K562 (cell line): ENCODE data around the gene BCL2L1.

Experiments used
- DMBX1 ChIP-seq: fragments of 250-450 bp; sonication (Bioruptor Pico); IDR thresholded peaks from 2 replicates; pipeline ENCODE4 v1.8.0; 2022; ENCODE audit warnings: inconsistent platforms, mild to moderate bottlenecking, moderate library complexity, borderline replicate concordance
- MYC ChIP-seq, 2 experiments: fragments of 250-450 bp in 1 of 2; sonication (Bioruptor Pico) in 1 of 2; IDR thresholded peaks; 2 replicates each; pipeline versions ENCODE4 v1.5.1 to v1.6.1; 2012 to 2021; ENCODE audit warnings: low read depth in 2 of 2, borderline replicate concordance in 1 of 2, improper control_type of control experiment in 1 of 2, low read length in 1 of 2, mild to moderate bottlenecking in 1 of 2, moderate library complexity in 1 of 2
- ZNF347 ChIP-seq: fragments of 450-650 bp; formaldehyde crosslinking; IDR thresholded peaks from 2 replicates; pipeline ENCODE4 v1.4.0; 2020; ENCODE audit warnings: low read depth, mild to moderate bottlenecking, moderate library complexity

DNA sequence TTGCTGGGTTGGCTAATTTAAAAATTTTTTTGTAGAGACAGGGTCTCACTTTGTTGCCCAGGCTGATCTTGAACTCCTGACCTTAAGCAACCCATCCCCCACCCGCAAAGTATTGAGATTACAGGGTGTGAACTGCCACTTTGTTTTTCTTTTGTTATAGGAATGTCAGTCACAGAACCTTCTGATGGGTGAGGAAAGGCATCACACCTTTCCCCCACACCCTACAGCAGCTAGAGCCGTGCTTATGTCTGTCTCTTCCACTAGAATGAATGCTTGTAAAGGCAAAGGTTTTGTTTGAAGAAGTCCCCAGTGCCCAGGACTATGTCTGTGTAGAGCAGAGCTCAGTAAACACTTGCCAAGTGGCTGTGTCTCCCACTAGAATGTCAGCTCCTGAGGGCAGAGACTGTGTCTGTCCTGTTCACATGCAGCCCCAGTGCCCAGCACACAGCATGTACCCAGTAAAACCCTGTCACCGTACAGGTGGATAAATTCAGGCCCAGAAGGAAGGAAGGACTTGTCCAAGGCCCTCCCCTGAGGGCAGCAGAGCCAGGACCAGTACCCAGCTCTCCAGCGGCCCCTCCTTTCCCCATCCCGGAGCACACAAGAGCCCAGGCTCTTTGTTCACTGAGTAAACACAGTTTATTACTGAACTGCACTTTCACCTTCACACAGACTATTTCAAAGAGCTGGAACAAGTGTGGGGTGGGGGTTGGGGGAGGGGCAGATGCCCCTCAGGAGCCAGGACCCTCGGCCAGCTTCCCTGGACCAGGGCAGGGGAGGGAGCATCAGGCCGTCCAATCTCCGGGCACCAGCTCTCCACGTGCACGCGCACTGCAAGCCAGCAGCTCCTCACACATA, 58.6 kb downstream of the BCL2L1 start:
- TF ChIP-seq DMBX1 (CRISPR knock-in tag) (peak; percentile 28; the same call in 1 of the 2 replicates), MYC (IDR thresholded peaks at IDR 0.05; ENCODE audit: low read depth, low read length) (no peak), MYC (CRISPR knock-in tag; IDR thresholded peaks at IDR 0.05; ENCODE audit: borderline replicate concordance, low read depth) (no peak), ZNF347 (no peak)
